Astrocyte (in vitro differentiated cells and primary cell): Measurements from ENCODE around the gene DSE.

Experiments
- CTCF ChIP-seq: IDR thresholded peaks from 2 replicates; pipeline ENCODE4 v1.5.1; 2011; ENCODE audit warnings: low read depth, mild to moderate bottlenecking, inconsistent platforms, low read length, moderate library complexity; ENCODE audit not compliant: insufficient read depth
- EZH2 ChIP-seq: IDR thresholded peaks from 2 replicates; pipeline ENCODE4 v1.6.1; 2012; ENCODE audit warnings: mild to moderate bottlenecking, low read length, inconsistent platforms; ENCODE audit not compliant: insufficient read depth

- TF ChIP-seq CTCF (no peak), EZH2 (no peak)
Measured at GRCh38 chr6:116373940-116374339, 3.2 kb downstream of the DSE start.
